AG10803 (cell line): ENCODE measurements around the gene SCPEP1.

Experiments used
- DNase-seq: peaks from one replicate; pipeline ENCODE4 v3.0.0; 2010; ENCODE audit warnings: low read depth
- H3K4me3 ChIP-seq: 2 replicates; pipeline ENCODE4 v1.5.1; 2011; ENCODE audit warnings: mild to moderate bottlenecking, low read length, control low read depth
- CTCF ChIP-seq: conservative IDR thresholded peaks from 2 replicates; pipeline ENCODE4 v1.5.1; 2011; ENCODE audit warnings: mild to moderate bottlenecking, low read length, control low read depth, inconsistent platforms

Gene SCPEP1

GRCh38 chr17:56977673-56978395, at the start of gene SCPEP1:
SCPEP1 (plus strand) TSS chr17:56978131; CDS start chr17:56978160, 29 bp downstream.
- no peak for TF ChIP-seq CTCF
- DNase-seq = peak; percentile 75
- H3K4me3 ChIP-seq = peak within 1 kb of the TSS; percentile 84

- no peak for TF ChIP-seq CTCF
- no peak for DNase-seq
- H3K4me3 ChIP-seq = no peak overlapping the region
Observed at GRCh38 chr17:56928586-56928985, 49.3 kb upstream of the SCPEP1 start.

- TF ChIP-seq CTCF = no peak
- no peak overlapping the region for H3K4me3 ChIP-seq
- no peak for DNase-seq
Observed at GRCh38 chr17:56929362-56929969, 48.5 kb upstream of the SCPEP1 start.

GRCh38 chr17:56930739-56931337, 47.1 kb upstream of the SCPEP1 start:
- no peak for DNase-seq
- no peak overlapping the region for H3K4me3 ChIP-seq
- TF ChIP-seq CTCF = no peak

GRCh38 chr17:56933151-56933745, 44.7 kb upstream of the SCPEP1 start:
- TF ChIP-seq CTCF = no peak
- H3K4me3 ChIP-seq = no peak overlapping the region
- DNase-seq = no peak

GRCh38 chr17:56933868-56934267, 44.1 kb upstream of the SCPEP1 start:
- TF ChIP-seq CTCF = no peak
- DNase-seq = no peak
- H3K4me3 ChIP-seq = no peak overlapping the region
